ENCODE measurements around the gene CCDC154. TPM values are rescaled to one million over a fixed set of nuclear protein-coding genes. Genes with fewer than 3 reads are reported as not detected.

CCDC154 gene
- total and polyA plus RNA-seq, 2 of the 4 experiments (the other 2 are of a cell fraction) = 0.09 TPM; not detected in 1

DNA sequence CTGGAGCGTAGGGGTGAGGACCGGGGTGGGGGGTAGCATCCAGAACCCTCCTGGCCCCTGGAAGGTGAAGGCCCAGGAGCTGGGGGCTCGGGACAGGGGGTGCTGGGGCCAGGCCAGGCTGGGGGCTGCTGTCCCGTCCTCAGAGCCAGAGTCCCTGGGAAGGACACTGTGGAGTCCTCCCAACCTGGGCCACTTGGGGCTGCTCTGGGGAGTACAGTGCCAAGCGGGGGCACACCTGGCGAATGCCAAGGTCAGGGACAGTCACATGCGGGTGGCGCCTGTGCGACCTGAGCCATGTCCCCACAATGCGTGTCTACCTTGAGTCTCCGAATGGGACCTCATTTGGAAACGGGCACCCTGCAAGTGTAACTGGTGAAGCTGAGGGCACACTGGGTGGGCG, 14.7 kb downstream of the CCDC154 start:
- ATAC-seq (ENCODE audit: low read depth) = no peak
- no peak overlapping the region for H3K23ac ChIP-seq (ENCODE audit: low read depth, low read length)
- H2BK15ac ChIP-seq (ENCODE audit: low read depth, low read length) = no peak overlapping the region

More for the DNA sequence above, 14.7 kb downstream of the CCDC154 start:
- no peaks in the 10 kb centered on the region for H3K9me1 ChIP-seq (ENCODE audit: insufficient read depth, low read length)
- H3K4ac ChIP-seq (ENCODE audit: low read depth, low read length) = no peak overlapping the region
- WGBS, 2 experiments (ENCODE audit: extremely low coverage in 2 of 2, insufficient read length in 1 of 2) = 96% methylated on average over 7 of the region's 13 CpGs; no CpG with 5 or more reads in 1 of the 2 experiments
- no peak overlapping the region for H2AK9ac ChIP-seq (replicated peaks; ENCODE audit: low read depth, low read length, poor library complexity)
- H2AK5ac ChIP-seq (ENCODE audit: low read depth, low read length) = no peak overlapping the region
- TF ChIP-seq MAFK (IDR thresholded peaks at IDR 0.05; ENCODE audit: low read depth, low read length) (no peak), BHLHE40 (IDR thresholded peaks at IDR 0.05; ENCODE audit: low read depth, low read length) (no peak), CEBPB (IDR thresholded peaks at IDR 0.05; ENCODE audit: low read depth, low read length) (no peak), MXI1 (IDR thresholded peaks at IDR 0.05; ENCODE audit: borderline replicate concordance, low read depth, low read length) (no peak), RFX5 (IDR thresholded peaks at IDR 0.05; ENCODE audit: low read depth, low read length) (no peak), RAD21 (IDR thresholded peaks at IDR 0.05; ENCODE audit: low read length) (no peak), MAZ (IDR thresholded peaks at IDR 0.05; ENCODE audit: borderline replicate concordance, low read depth, low read length) (no peak), FOS (IDR thresholded peaks at IDR 0.05; ENCODE audit: low read depth, low read length) (no peak), SMC3 (IDR thresholded peaks at IDR 0.05; ENCODE audit: low read depth, low read length) (no peak), RCOR1 (IDR thresholded peaks at IDR 0.05; ENCODE audit: insufficient replicate concordance, low read length) (no peak), CHD1 (IDR thresholded peaks at IDR 0.05; ENCODE audit: low read depth, low read length) (no peak), NFE2L2 (IDR thresholded peaks at IDR 0.05; ENCODE audit: low read depth, low read length) (no peak), POLR2A (IDR thresholded peaks at IDR 0.05; ENCODE audit: low read depth, low read length) (no peak)
- TF ChIP-seq, protein P1, sequence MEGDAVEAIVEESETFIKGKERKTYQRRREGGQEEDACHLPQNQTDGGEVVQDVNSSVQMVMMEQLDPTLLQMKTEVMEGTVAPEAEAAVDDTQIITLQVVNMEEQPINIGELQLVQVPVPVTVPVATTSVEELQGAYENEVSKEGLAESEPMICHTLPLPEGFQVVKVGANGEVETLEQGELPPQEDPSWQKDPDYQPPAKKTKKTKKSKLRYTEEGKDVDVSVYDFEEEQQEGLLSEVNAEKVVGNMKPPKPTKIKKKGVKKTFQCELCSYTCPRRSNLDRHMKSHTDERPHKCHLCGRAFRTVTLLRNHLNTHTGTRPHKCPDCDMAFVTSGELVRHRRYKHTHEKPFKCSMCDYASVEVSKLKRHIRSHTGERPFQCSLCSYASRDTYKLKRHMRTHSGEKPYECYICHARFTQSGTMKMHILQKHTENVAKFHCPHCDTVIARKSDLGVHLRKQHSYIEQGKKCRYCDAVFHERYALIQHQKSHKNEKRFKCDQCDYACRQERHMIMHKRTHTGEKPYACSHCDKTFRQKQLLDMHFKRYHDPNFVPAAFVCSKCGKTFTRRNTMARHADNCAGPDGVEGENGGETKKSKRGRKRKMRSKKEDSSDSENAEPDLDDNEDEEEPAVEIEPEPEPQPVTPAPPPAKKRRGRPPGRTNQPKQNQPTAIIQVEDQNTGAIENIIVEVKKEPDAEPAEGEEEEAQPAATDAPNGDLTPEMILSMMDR (conservative IDR thresholded peaks at IDR 0.05; ENCODE audit: low read depth, low read length) = no peak
- TF ChIP-seq, protein P2, sequence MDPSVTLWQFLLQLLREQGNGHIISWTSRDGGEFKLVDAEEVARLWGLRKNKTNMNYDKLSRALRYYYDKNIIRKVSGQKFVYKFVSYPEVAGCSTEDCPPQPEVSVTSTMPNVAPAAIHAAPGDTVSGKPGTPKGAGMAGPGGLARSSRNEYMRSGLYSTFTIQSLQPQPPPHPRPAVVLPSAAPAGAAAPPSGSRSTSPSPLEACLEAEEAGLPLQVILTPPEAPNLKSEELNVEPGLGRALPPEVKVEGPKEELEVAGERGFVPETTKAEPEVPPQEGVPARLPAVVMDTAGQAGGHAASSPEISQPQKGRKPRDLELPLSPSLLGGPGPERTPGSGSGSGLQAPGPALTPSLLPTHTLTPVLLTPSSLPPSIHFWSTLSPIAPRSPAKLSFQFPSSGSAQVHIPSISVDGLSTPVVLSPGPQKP (IDR thresholded peaks at IDR 0.05; ENCODE audit: borderline replicate concordance, low read depth, low read length) = no peak
- TF ChIP-seq, protein P3, sequence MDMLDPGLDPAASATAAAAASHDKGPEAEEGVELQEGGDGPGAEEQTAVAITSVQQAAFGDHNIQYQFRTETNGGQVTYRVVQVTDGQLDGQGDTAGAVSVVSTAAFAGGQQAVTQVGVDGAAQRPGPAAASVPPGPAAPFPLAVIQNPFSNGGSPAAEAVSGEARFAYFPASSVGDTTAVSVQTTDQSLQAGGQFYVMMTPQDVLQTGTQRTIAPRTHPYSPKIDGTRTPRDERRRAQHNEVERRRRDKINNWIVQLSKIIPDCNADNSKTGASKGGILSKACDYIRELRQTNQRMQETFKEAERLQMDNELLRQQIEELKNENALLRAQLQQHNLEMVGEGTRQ (IDR thresholded peaks at IDR 0.05; ENCODE audit: low read depth, low read length) = no peak
- H4K91ac ChIP-seq (ENCODE audit: insufficient read depth, low read depth, low read length) = no peak overlapping the region
- no peak overlapping the region for H4K5ac ChIP-seq (ENCODE audit: low read depth, low read length)
- no peak overlapping the region for H4K8ac ChIP-seq (ENCODE audit: low read depth in 2 of 2, low read length in 2 of 2)
- POLR2A ChIA-PET (ENCODE audit: unreplicated experiment) = no interaction called here
- H3K14ac ChIP-seq (replicated peaks; ENCODE audit: low read depth, low read length) = no peak overlapping the region
- no peak overlapping the region for H3K18ac ChIP-seq (ENCODE audit: low read depth, low read length)
- intact Hi-C loops (cut with micrococcal nuclease) (loop anchor here (10.0 kb wide), 1 partner anchor 45 kb away; the partner anchor contains the start of gene CLCN7), dilution Hi-C loops (cut with HindIII; ENCODE audit: low sequenced_read_pairs, unreplicated experiment) (no loop called here), in situ Hi-C loops (cut with MboI; ENCODE audit: low sequenced_read_pairs) (no loop called here)
- CTCF ChIA-PET = no interaction called here
- H2AFZ ChIP-seq (replicated peaks; ENCODE audit: low read length, poor library complexity) = no peak overlapping the region
- H3K4me2 ChIP-seq (ENCODE audit: low read depth, low read length) = no peak overlapping the region
- H3K4me1 ChIP-seq (ENCODE audit: control insufficient read depth, insufficient read depth, low read length) = no peaks in the 10 kb centered on the region
- no peaks in the 10 kb centered on the region for H3K36me3 ChIP-seq (ENCODE audit: control insufficient read depth, insufficient read depth, low read length)
- DNase-seq = no peak
- no peaks in the 10 kb centered on the region for H3K9me3 ChIP-seq (ENCODE audit: control insufficient read depth, insufficient read depth, low read length)
- no peaks in the 10 kb centered on the region for H3K79me1 ChIP-seq (ENCODE audit: low read depth in 1 of 2, low read length in 2 of 2)
- H3K56ac ChIP-seq (ENCODE audit: extremely low read depth, insufficient read depth, low read length) = no peak overlapping the region
- H3K4me3 ChIP-seq (ENCODE audit: insufficient read depth, low read depth, low read length) = no peak overlapping the region
- H2BK120ac ChIP-seq (ENCODE audit: low read depth, low read length) = no peak overlapping the region
- H2BK5ac ChIP-seq (ENCODE audit: low read depth, low read length, poor library complexity, severe bottlenecking) = no peak overlapping the region
- H2BK20ac ChIP-seq (ENCODE audit: low read depth, low read length) = no peak overlapping the region
- H3K9ac ChIP-seq (ENCODE audit: low read depth, low read length) = no peak overlapping the region
- H3K27me3 ChIP-seq (ENCODE audit: control insufficient read depth, insufficient read depth, low read length) = peaks cover 10% of the 10 kb centered on the region; the same call in 1 of the 2 replicates
- H4K20me1 ChIP-seq (ENCODE audit: insufficient read depth, low read length) = no peaks in the 10 kb centered on the region
- H3K27ac ChIP-seq (ENCODE audit: insufficient read depth, low read length) = no peak overlapping the region
- BruUV-seq (replicated peaks) = no TSS peak

Data from IMR-90 (cell line).